Stimulated activated memory B cell treated with anti-CD40 and anti-IgM and Interleukin-4, amounts not matched to agents 10 μg/mL and 1 μg/mL and 100 μg/mL, for 72 hours (primary cell): ENCODE data around the gene RNF17.

Experiments
- ATAC-seq: fragments of 150-1000 bp; cut with Tn5 transposase; 2 replicates; pipeline ENCODE4 v1.10.0; 2021
- H3K27ac Mint-ChIP-seq: one replicate; pipeline ENCODE4 v1.8.0; 2022; ENCODE audit warnings: mild to moderate bottlenecking, mixed read lengths
- H3K27me3 Mint-ChIP-seq: one replicate; pipeline ENCODE4 v1.8.0; 2022; ENCODE audit warnings: mixed read lengths
- H3K36me3 Mint-ChIP-seq: one replicate; pipeline ENCODE4 v1.8.0; 2022; ENCODE audit warnings: mixed read lengths
- H3K4me1 Mint-ChIP-seq: one replicate; pipeline ENCODE4 v1.8.0; 2022; ENCODE audit warnings: mixed read lengths
- H3K4me3 Mint-ChIP-seq: one replicate; pipeline ENCODE4 v1.8.0; 2022; ENCODE audit warnings: mild to moderate bottlenecking, moderate library complexity, mixed read lengths
- H3K9me3 Mint-ChIP-seq: one replicate; pipeline ENCODE4 v1.8.0; 2022; ENCODE audit warnings: mixed read lengths

The RNF17 gene

GRCh38 chr13:24738366-24738847 is 25.6 kb upstream of the RNF17 start:
- no peaks in the 10 kb centered on the region for H3K36me3 Mint-ChIP-seq
- H3K4me1 Mint-ChIP-seq = no peaks in the 10 kb centered on the region
- no peak overlapping the region for H3K4me3 Mint-ChIP-seq
- no peak for ATAC-seq
- no peaks in the 10 kb centered on the region for H3K9me3 Mint-ChIP-seq
- peaks cover under 1% of the 10 kb centered on the region for H3K27me3 Mint-ChIP-seq
- no peak overlapping the region for H3K27ac Mint-ChIP-seq

- no peaks in the 10 kb centered on the region for H3K9me3 Mint-ChIP-seq
- peaks cover 19% of the 10 kb centered on the region for H3K27me3 Mint-ChIP-seq
- H3K36me3 Mint-ChIP-seq = no peaks in the 10 kb centered on the region
- H3K27ac Mint-ChIP-seq = no peak overlapping the region
- H3K4me3 Mint-ChIP-seq = no peak overlapping the region
- no peaks in the 10 kb centered on the region for H3K4me1 Mint-ChIP-seq
- no peak for ATAC-seq
These were observed 23.7 kb upstream of the RNF17 start for GRCh38 chr13:24740014-24740890.

GRCh38 chr13:24741016-24741662 is 22.8 kb upstream of the RNF17 start:
- no peaks in the 10 kb centered on the region for H3K9me3 Mint-ChIP-seq
- ATAC-seq = no peak
- H3K27me3 Mint-ChIP-seq = peaks cover 24% of the 10 kb centered on the region
- peaks cover 1% of the 10 kb centered on the region for H3K4me1 Mint-ChIP-seq
- H3K36me3 Mint-ChIP-seq = no peaks in the 10 kb centered on the region
- no peak overlapping the region for H3K4me3 Mint-ChIP-seq
- H3K27ac Mint-ChIP-seq = no peak overlapping the region

GRCh38 chr13:24741791-24742190 is 22.2 kb upstream of the RNF17 start:
- no peak overlapping the region for H3K27ac Mint-ChIP-seq
- H3K9me3 Mint-ChIP-seq = no peaks in the 10 kb centered on the region
- H3K36me3 Mint-ChIP-seq = no peaks in the 10 kb centered on the region
- peaks cover 31% of the 10 kb centered on the region for H3K27me3 Mint-ChIP-seq
- ATAC-seq = no peak
- H3K4me1 Mint-ChIP-seq = peaks cover 8% of the 10 kb centered on the region
- no peak overlapping the region for H3K4me3 Mint-ChIP-seq

GRCh38 chr13:24742294-24742693 is 21.7 kb upstream of the RNF17 start:
- H3K36me3 Mint-ChIP-seq = no peaks in the 10 kb centered on the region
- no peak for ATAC-seq
- H3K27ac Mint-ChIP-seq = no peak overlapping the region
- no peak overlapping the region for H3K4me3 Mint-ChIP-seq
- H3K4me1 Mint-ChIP-seq = peaks cover 13% of the 10 kb centered on the region
- peaks cover 36% of the 10 kb centered on the region for H3K27me3 Mint-ChIP-seq
- H3K9me3 Mint-ChIP-seq = no peaks in the 10 kb centered on the region

- no peaks in the 10 kb centered on the region for H3K9me3 Mint-ChIP-seq
- no peak overlapping the region for H3K27ac Mint-ChIP-seq
- no peak for ATAC-seq
- H3K4me1 Mint-ChIP-seq = peaks cover 16% of the 10 kb centered on the region
- H3K27me3 Mint-ChIP-seq = peaks cover 43% of the 10 kb centered on the region
- no peak overlapping the region for H3K4me3 Mint-ChIP-seq
- H3K36me3 Mint-ChIP-seq = no peaks in the 10 kb centered on the region
These were observed 21.0 kb upstream of the RNF17 start for GRCh38 chr13:24742977-24743376.

- H3K27me3 Mint-ChIP-seq = peaks cover 56% of the 10 kb centered on the region
- H3K4me1 Mint-ChIP-seq = peaks cover 16% of the 10 kb centered on the region
- H3K4me3 Mint-ChIP-seq = no peak overlapping the region
- H3K27ac Mint-ChIP-seq = no peak overlapping the region
- no peaks in the 10 kb centered on the region for H3K36me3 Mint-ChIP-seq
- no peaks in the 10 kb centered on the region for H3K9me3 Mint-ChIP-seq
- ATAC-seq = no peak
These were observed 19.7 kb upstream of the RNF17 start for GRCh38 chr13:24744247-24744646.

- H3K4me1 Mint-ChIP-seq = peaks cover 16% of the 10 kb centered on the region
- H3K36me3 Mint-ChIP-seq = no peaks in the 10 kb centered on the region
- ATAC-seq = no peak
- H3K27ac Mint-ChIP-seq = no peak overlapping the region
- H3K27me3 Mint-ChIP-seq = peaks cover 64% of the 10 kb centered on the region
- no peaks in the 10 kb centered on the region for H3K9me3 Mint-ChIP-seq
- no peak overlapping the region for H3K4me3 Mint-ChIP-seq
These were observed 18.5 kb upstream of the RNF17 start for GRCh38 chr13:24745516-24745860.

- peaks cover 64% of the 10 kb centered on the region for H3K27me3 Mint-ChIP-seq
- no peak overlapping the region for H3K27ac Mint-ChIP-seq
- no peak overlapping the region for H3K4me3 Mint-ChIP-seq
- peaks cover 16% of the 10 kb centered on the region for H3K4me1 Mint-ChIP-seq
- H3K9me3 Mint-ChIP-seq = no peaks in the 10 kb centered on the region
- no peaks in the 10 kb centered on the region for H3K36me3 Mint-ChIP-seq
- no peak for ATAC-seq
These were observed 17.9 kb upstream of the RNF17 start for GRCh38 chr13:24745861-24746617.

GRCh38 chr13:24746618-24747247 is 17.2 kb upstream of the RNF17 start:
- peak overlapping the region; percentile 72 for H3K4me3 Mint-ChIP-seq
- H3K27me3 Mint-ChIP-seq = peaks cover 64% of the 10 kb centered on the region
- no peaks in the 10 kb centered on the region for H3K36me3 Mint-ChIP-seq
- peaks cover 16% of the 10 kb centered on the region for H3K4me1 Mint-ChIP-seq
- H3K27ac Mint-ChIP-seq = no peak overlapping the region
- no peak for ATAC-seq
- no peaks in the 10 kb centered on the region for H3K9me3 Mint-ChIP-seq

GRCh38 chr13:24747248-24748060 is 16.5 kb upstream of the RNF17 start:
- Mint-ChIP-seq H3K9me3 (no peaks in the 10 kb centered on the region), H3K36me3 (no peaks in the 10 kb centered on the region), H3K4me1 (peaks cover 16% of the 10 kb centered on the region), H3K27ac (no peak overlapping the region), H3K4me3 (peak overlapping the region; percentile 72), H3K27me3 (peaks cover 64% of the 10 kb centered on the region)
- no peak for ATAC-seq

- no peaks in the 10 kb centered on the region for H3K9me3 Mint-ChIP-seq
- ATAC-seq = no peak
- H3K4me1 Mint-ChIP-seq = peaks cover 16% of the 10 kb centered on the region
- H3K36me3 Mint-ChIP-seq = no peaks in the 10 kb centered on the region
- H3K27me3 Mint-ChIP-seq = peaks cover 66% of the 10 kb centered on the region
- H3K27ac Mint-ChIP-seq = no peak overlapping the region
- peak overlapping the region; percentile 24 for H3K4me3 Mint-ChIP-seq
These were observed 15.9 kb upstream of the RNF17 start for GRCh38 chr13:24748061-24748400.

- no peak overlapping the region for H3K27ac Mint-ChIP-seq
- no peaks in the 10 kb centered on the region for H3K36me3 Mint-ChIP-seq
- H3K4me3 Mint-ChIP-seq = no peak overlapping the region
- H3K27me3 Mint-ChIP-seq = peaks cover 34% of the 10 kb centered on the region
- ATAC-seq = no peak
- H3K9me3 Mint-ChIP-seq = no peaks in the 10 kb centered on the region
- H3K4me1 Mint-ChIP-seq = no peaks in the 10 kb centered on the region
These were observed 4.8 kb upstream of the RNF17 start for GRCh38 chr13:24759197-24759596.

GRCh38 chr13:24764276-24764630 is 284 bp downstream of the RNF17 start:
- no peak overlapping the region for H3K4me3 Mint-ChIP-seq
- no peak for ATAC-seq
- H3K27me3 Mint-ChIP-seq = peaks cover 6% of the 10 kb centered on the region
- no peak overlapping the region for H3K27ac Mint-ChIP-seq
- no peaks in the 10 kb centered on the region for H3K4me1 Mint-ChIP-seq
- no peaks in the 10 kb centered on the region for H3K36me3 Mint-ChIP-seq
- H3K9me3 Mint-ChIP-seq = no peaks in the 10 kb centered on the region
